GM23248 (cell line): ENCODE data around the gene MICU1. TPM values are rescaled to one million over a fixed set of nuclear protein-coding genes. Genes with fewer than 3 reads are reported as not detected.

Experiments used
- DNase-seq: peaks from one replicate; pipeline ENCODE4 v3.0.0-alpha.2; 2015
- H2AFZ ChIP-seq: fragments of 200-600 bp; sonication (generic); 2 replicates; pipeline ENCODE4 v1.6.1; 2016; ENCODE audit warnings: antibody characterized with exemption
- H3F3A ChIP-seq: fragments of 200-600 bp; sonication (generic); 2 replicates; pipeline ENCODE4 v1.6.1; 2016; ENCODE audit warnings: mild to moderate bottlenecking, antibody characterized with exemption, mixed run types; ENCODE audit not compliant: insufficient read depth
- H3K27ac ChIP-seq: fragments of 200-600 bp; sonication (generic); 2 replicates; pipeline ENCODE4 v1.5.1; 2016; ENCODE audit warnings: mild to moderate bottlenecking
- H3K27me3 ChIP-seq: fragments of 200-600 bp; sonication (generic); replicated peaks from 2 replicates; pipeline ENCODE4 v1.6.1; 2016; ENCODE audit warnings: mild to moderate bottlenecking; ENCODE audit not compliant: insufficient read depth
- H3K36me3 ChIP-seq: fragments of 200-600 bp; sonication (generic); 2 replicates; pipeline ENCODE4 v1.6.1; 2016; ENCODE audit warnings: low read depth, mild to moderate bottlenecking
- H3K4me1 ChIP-seq: fragments of 200-600 bp; sonication (generic); 2 replicates; pipeline ENCODE4 v1.6.1; 2016; ENCODE audit warnings: mild to moderate bottlenecking; ENCODE audit not compliant: insufficient read depth
- H3K4me2 ChIP-seq: fragments of 200-600 bp; sonication (generic); one replicate; pipeline ENCODE4 v1.6.1; 2016; ENCODE audit warnings: mild to moderate bottlenecking; ENCODE audit not compliant: unreplicated experiment
- H3K4me3 ChIP-seq: fragments of 200-600 bp; sonication (generic); 2 replicates; pipeline ENCODE4 v1.5.1; 2016; ENCODE audit warnings: mild to moderate bottlenecking
- H3K79me2 ChIP-seq: fragments of 200-600 bp; sonication (generic); 2 replicates; pipeline ENCODE4 v1.6.1; 2016; ENCODE audit warnings: mild to moderate bottlenecking; ENCODE audit not compliant: insufficient read depth
- H3K9ac ChIP-seq: fragments of 200-600 bp; sonication (generic); 2 replicates; pipeline ENCODE4 v1.6.1; 2016; ENCODE audit warnings: mild to moderate bottlenecking
- H3K9me2 ChIP-seq: fragments of 200-600 bp; sonication (generic); 2 replicates; pipeline ENCODE4 v1.6.1; 2016; ENCODE audit warnings: mixed run types, mild to moderate bottlenecking, moderate library complexity; ENCODE audit not compliant: insufficient read depth
- H3K9me3 ChIP-seq: fragments of 200-600 bp; sonication (generic); one replicate; pipeline ENCODE4 v1.6.1; 2017; ENCODE audit warnings: low read depth
- H4K20me1 ChIP-seq: fragments of 200-600 bp; sonication (generic); 2 replicates; pipeline ENCODE4 v1.6.0; 2016; ENCODE audit not compliant: insufficient read depth
- EZH2 ChIP-seq: fragments of 200-600 bp; sonication (generic); IDR thresholded peaks from 2 replicates; pipeline ENCODE4 v1.6.1; 2018; ENCODE audit warnings: antibody characterized with exemption, mild to moderate bottlenecking; ENCODE audit not compliant: insufficient read depth, poor library complexity, severe bottlenecking
- EZH2phosphoT487 ChIP-seq: fragments of 200-600 bp; sonication (generic); IDR thresholded peaks from 2 replicates; pipeline ENCODE4 v1.6.1; 2018; ENCODE audit warnings: antibody characterized with exemption, moderate library complexity, mild to moderate bottlenecking, low read depth; ENCODE audit not compliant: insufficient read depth
- WGBS, 2 experiments: methylation state at CpG; one replicate each; pipeline ENCODE4 v1.1.6; 2015 to 2017; ENCODE audit warnings: low lambda C conversion rate in 2 of 2, low coverage in 1 of 2; ENCODE audit errors: missing lambda C conversion rate in 2 of 2; 5-methylcytosine and 5-hydroxymethylcytosine counted together
- in situ Hi-C: fragments of 300-500 bp; cut with MboI; formaldehyde crosslinking; loops from 2 replicates; pipeline ENCODE4 v1.15.0; 2020
- polyA plus RNA-seq: library from polyadenylated mRNA; unstranded; fragments of >200 nt; fragmentation: Nextera tagmentation; extraction: Ambion mirVana; gene quantifications from 2 replicates; pipeline ENCODE4 v1.2.1, GENCODE V29; 2016
- total RNA-seq: library from RNA; depleted of rRNA; stranded (reverse); fragments of >200 nt; shearing (Covaris generic); gene quantifications from 2 replicates; pipeline ENCODE4 v1.2.3, GENCODE V29; 2014

Gene MICU1
- total and polyA plus RNA-seq, 2 experiments from 2014 or later: 37.3 to 45.0 TPM

GRCh38 chr10:72598769-72599701, 26.8 kb downstream of the MICU1 start:
- H3K9ac ChIP-seq: no peak overlapping the region
- H3K9me2 ChIP-seq: no peaks in the 10 kb centered on the region
- WGBS, 2 experiments: 97 to 98% methylated on average over 4 of the region's 4 CpGs
- peaks cover 57% of the 10 kb centered on the region for H3K79me2 ChIP-seq
- peaks cover 9% of the 10 kb centered on the region for H3F3A ChIP-seq
- H3K27me3 ChIP-seq: no peaks in the 10 kb centered on the region
- H2AFZ ChIP-seq: no peak overlapping the region
- no peaks in the 10 kb centered on the region for H3K36me3 ChIP-seq
- no peaks in the 10 kb centered on the region for H3K9me3 ChIP-seq
- no peaks in the 10 kb centered on the region; the same call in 1 of the 2 replicates for H4K20me1 ChIP-seq
- no peaks in the 10 kb centered on the region for H3K4me1 ChIP-seq
- in situ Hi-C loops: no loop called here
- H3K4me2 ChIP-seq: no peak overlapping the region
- H3K4me3 ChIP-seq: no peak overlapping the region
- TF ChIP-seq EZH2phosphoT487: no peak
- DNase-seq: no peak
- H3K27ac ChIP-seq: no peak overlapping the region

- no peak overlapping the region for H2AFZ ChIP-seq
- in situ Hi-C loops: no loop called here
- WGBS, 2 experiments: 100% methylated on average over 1 of the region's 1 CpG
- H3K27ac ChIP-seq: no peak overlapping the region
- H3K36me3 ChIP-seq: no peaks in the 10 kb centered on the region; the same call in 1 of the 2 replicates
- peaks cover 63% of the 10 kb centered on the region for H3K79me2 ChIP-seq
- no peaks in the 10 kb centered on the region for H3K9me3 ChIP-seq
- TF ChIP-seq EZH2phosphoT487 (no peak), EZH2 (no peak)
- H3F3A ChIP-seq: peaks cover 9% of the 10 kb centered on the region
- no peaks in the 10 kb centered on the region for H3K27me3 ChIP-seq
- H3K9ac ChIP-seq: no peak overlapping the region
- no peaks in the 10 kb centered on the region for H3K4me1 ChIP-seq
- H3K9me2 ChIP-seq: no peaks in the 10 kb centered on the region
- H4K20me1 ChIP-seq: no peaks in the 10 kb centered on the region
- H3K4me3 ChIP-seq: no peak overlapping the region
- no peak overlapping the region for H3K4me2 ChIP-seq
- DNase-seq: peak; percentile 32
These were observed 28.0 kb downstream of the MICU1 start for GRCh38 chr10:72597897-72598296.

GRCh38 chr10:72595436-72595835, 30.4 kb downstream of the MICU1 start:
- 94 to 100% methylated on average over 1 of the region's 1 CpG for WGBS, 2 experiments
- DNase-seq: no peak

GRCh38 chr10:72593963-72594362, 31.9 kb downstream of the MICU1 start:
- no peaks in the 10 kb centered on the region for H3K27me3 ChIP-seq
- H3K79me2 ChIP-seq: peaks cover 71% of the 10 kb centered on the region
- H3K4me1 ChIP-seq: no peaks in the 10 kb centered on the region
- no peak overlapping the region for H3K4me2 ChIP-seq
- H2AFZ ChIP-seq: no peak overlapping the region
- no peaks in the 10 kb centered on the region; the same call in 1 of the 2 replicates for H3K36me3 ChIP-seq
- TF ChIP-seq EZH2phosphoT487 (no peak), EZH2 (no peak)
- no peak overlapping the region for H3K4me3 ChIP-seq
- H3K27ac ChIP-seq: no peak overlapping the region
- no peak overlapping the region for H3K9ac ChIP-seq
- in situ Hi-C loops: no loop called here
- WGBS, 2 experiments: 96 to 100% methylated on average over 1 of the region's 1 CpG
- H3F3A ChIP-seq: peaks cover 9% of the 10 kb centered on the region
- H3K9me2 ChIP-seq: no peaks in the 10 kb centered on the region
- no peaks in the 10 kb centered on the region for H3K9me3 ChIP-seq
- H4K20me1 ChIP-seq: no peaks in the 10 kb centered on the region
- no peak for DNase-seq

More at GRCh38 chr10:72595436-72595835, 30.4 kb downstream of the MICU1 start:
- no peaks in the 10 kb centered on the region for H4K20me1 ChIP-seq
- H3K9ac ChIP-seq: no peak overlapping the region
- no peaks in the 10 kb centered on the region for H3K9me3 ChIP-seq
- H3K27me3 ChIP-seq: no peaks in the 10 kb centered on the region
- no peaks in the 10 kb centered on the region; the same call in 1 of the 2 replicates for H3K36me3 ChIP-seq
- in situ Hi-C loops: no loop called here
- H3K4me2 ChIP-seq: no peak overlapping the region
- H3K79me2 ChIP-seq: peaks cover 70% of the 10 kb centered on the region
- peaks cover 9% of the 10 kb centered on the region for H3F3A ChIP-seq
- no peak overlapping the region for H3K4me3 ChIP-seq
- no peak overlapping the region for H3K27ac ChIP-seq
- TF ChIP-seq EZH2: no peak
- no peak for TF ChIP-seq EZH2phosphoT487
- H3K4me1 ChIP-seq: no peaks in the 10 kb centered on the region
- no peak overlapping the region for H2AFZ ChIP-seq
- no peaks in the 10 kb centered on the region for H3K9me2 ChIP-seq
